Fibroblast of peridontal ligament (primary cell): ENCODE results near the gene LRRC27.
A peak's percentile ranks its signal among the peaks of the same experiment; 100 is the strongest.
"Not testable (repeated sequence)": the region's sequence is repeated elsewhere in the genome, so short reads cannot be mapped to it uniquely, and the experiment has no call there.

Experiments
- DNase-seq: peaks from one replicate; pipeline ENCODE4 v3.0.0-alpha.2; 2010; ENCODE audit errors: extremely low read depth

The LRRC27 gene

GRCh38 chr10:132374612-132375011, 42.6 kb downstream of the LRRC27 start:
- no peak for DNase-seq

GRCh38 chr10:132375116-132375794, 43.3 kb downstream of the LRRC27 start:
- no peak for DNase-seq

GRCh38 chr10:132375795-132376297, 43.9 kb downstream of the LRRC27 start:
- DNase-seq: no peak

GRCh38 chr10:132376394-132376851, 44.4 kb downstream of the LRRC27 start:
- DNase-seq: no peak

GRCh38 chr10:132377326-132377725, 45.3 kb downstream of the LRRC27 start:
- DNase-seq: no peak

GRCh38 chr10:132379026-132379425, 47.0 kb downstream of the LRRC27 start:
- DNase-seq: not testable (repeated sequence)

- not testable (repeated sequence) for DNase-seq
Observed at GRCh38 chr10:132380986-132381385, 49.0 kb downstream of the LRRC27 start.

GRCh38 chr10:132381741-132382140, 49.7 kb downstream of the LRRC27 start:
- DNase-seq: no peak

GRCh38 chr10:132382231-132382922, 50.4 kb downstream of the LRRC27 start:
- DNase-seq: peak; percentile 66

- no peak for DNase-seq
Observed at GRCh38 chr10:132383101-132383500, 51.1 kb downstream of the LRRC27 start.

- DNase-seq: no peak
Observed at GRCh38 chr10:132383751-132384196, 51.8 kb downstream of the LRRC27 start.

GRCh38 chr10:132384618-132385388, 52.8 kb downstream of the LRRC27 start:
- no peak for DNase-seq

GRCh38 chr10:132385389-132385667, 53.3 kb downstream of the LRRC27 start:
- no peak for DNase-seq

GRCh38 chr10:132385721-132386418, 53.9 kb downstream of the LRRC27 start:
- no peak for DNase-seq

GRCh38 chr10:132386419-132386831, 54.4 kb downstream of the LRRC27 start:
- no peak for DNase-seq

GRCh38 chr10:132386896-132387295, 54.9 kb downstream of the LRRC27 start:
- not testable (repeated sequence) for DNase-seq

- peak; percentile 31 for DNase-seq
Observed at GRCh38 chr10:132387764-132388210, 55.8 kb downstream of the LRRC27 start.

GRCh38 chr10:132388891-132389432, 57.0 kb downstream of the LRRC27 start:
- no peak for DNase-seq

- DNase-seq: no peak
Observed at GRCh38 chr10:132389433-132390169, 57.6 kb downstream of the LRRC27 start.

- peak; percentile 69 for DNase-seq
Observed at GRCh38 chr10:132390170-132390920, 58.4 kb downstream of the LRRC27 start.
